ENCODE results near the gene CAPNS1.

The CAPNS1 gene

DNA sequence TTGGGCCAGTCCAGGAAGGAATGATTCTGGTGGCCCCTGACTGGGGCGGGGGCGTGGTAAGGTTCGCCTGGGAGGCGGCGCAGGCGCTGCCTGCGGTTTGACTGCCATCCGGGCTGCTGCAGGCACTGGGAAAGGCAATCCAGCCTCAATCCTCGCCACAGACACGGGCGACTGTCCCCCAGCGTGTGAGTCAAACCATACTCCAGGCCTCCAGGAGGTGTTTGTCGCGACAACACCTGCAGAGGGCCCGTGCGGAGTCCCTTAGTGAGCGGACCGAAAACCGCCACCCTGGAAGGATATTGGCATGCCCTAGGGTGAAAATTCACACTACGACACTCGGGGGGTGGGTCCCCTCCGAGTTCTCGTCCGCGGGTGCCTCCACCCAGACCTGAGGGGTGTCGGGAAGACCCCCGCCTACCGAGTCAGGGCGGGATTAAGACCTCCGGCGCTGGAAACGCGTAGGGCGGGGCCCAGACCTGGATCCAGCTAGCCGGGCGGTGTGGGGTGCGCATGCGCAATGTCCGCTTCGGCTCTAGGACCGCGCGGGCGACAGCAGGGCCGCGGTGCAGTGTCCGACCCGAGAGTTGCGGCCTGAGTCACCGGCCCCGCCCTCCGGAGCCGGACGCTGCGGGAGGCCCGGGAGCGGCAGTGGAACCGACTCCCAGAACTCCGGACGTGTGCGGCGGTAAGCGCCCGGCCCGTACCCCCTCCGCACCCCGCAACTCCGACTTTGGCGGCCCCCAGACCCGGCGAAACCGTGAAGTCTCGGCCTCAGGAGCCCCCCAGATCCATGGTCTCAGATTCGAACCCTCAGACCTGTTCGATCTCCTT, at the start of gene CAPNS1:
Gene CAPNS1, plus strand, starts transcription at position 594 of the 831 bp plus-strand sequence. CDS start 946 bp downstream, outside the sequence.
- DNase-seq = peak; percentile 96 to 99

DNA sequence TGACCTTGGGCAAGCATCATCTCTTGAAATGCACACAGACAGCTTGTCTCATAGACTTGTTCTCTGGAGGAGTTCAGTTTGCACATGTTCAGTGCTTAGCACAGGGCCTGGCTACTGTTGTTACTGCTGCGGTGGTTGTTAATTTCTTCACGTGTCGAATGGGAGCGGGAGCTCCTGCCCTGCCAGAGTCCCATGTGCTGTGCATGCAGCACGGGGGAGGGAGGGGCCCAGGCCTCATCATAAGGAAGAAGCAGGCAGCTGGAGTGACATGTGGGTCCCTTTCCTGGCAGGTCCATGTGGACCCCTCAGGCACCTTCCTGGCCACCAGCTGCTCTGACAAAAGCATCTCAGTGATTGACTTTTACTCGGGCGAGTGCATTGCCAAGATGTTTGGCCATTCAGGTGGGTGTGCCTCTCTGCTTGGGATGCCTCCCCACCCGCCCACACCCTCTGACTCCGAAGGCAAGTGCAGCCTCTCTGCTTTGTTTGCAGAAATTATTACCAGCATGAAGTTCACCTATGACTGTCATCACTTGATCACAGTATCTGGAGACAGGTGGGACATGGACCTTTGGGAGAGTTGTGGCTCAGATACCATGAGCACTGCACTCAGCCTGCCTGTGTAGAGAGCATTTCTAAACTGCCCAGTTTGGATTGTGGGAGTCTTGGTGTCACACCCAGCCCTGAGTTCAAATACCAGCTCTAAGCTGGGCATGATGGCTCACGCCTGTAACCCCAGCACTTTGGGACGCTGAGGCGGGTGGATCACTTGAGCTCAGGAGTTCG, 48.8 kb upstream of the CAPNS1 start:
- no peak for DNase-seq

DNA sequence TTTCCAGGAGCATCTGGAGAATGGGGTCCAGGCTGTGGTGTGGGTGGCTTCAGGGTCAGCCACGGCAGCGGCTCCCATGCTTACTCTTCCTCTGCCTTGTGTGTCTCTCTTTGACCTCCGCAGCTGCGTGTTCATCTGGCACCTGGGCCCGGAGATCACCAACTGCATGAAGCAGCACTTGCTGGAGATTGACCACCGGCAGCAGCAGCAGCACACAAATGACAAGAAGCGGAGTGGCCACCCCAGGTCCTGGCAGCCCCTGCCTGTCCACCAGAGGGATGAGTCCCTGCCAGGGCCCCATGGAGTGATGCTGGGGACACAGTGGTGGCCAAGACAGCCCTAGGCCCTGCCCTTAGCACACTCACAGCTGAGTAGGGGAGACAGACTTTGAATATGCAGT, 47.3 kb upstream of the CAPNS1 start:
- DNase-seq = no peak

DNA sequence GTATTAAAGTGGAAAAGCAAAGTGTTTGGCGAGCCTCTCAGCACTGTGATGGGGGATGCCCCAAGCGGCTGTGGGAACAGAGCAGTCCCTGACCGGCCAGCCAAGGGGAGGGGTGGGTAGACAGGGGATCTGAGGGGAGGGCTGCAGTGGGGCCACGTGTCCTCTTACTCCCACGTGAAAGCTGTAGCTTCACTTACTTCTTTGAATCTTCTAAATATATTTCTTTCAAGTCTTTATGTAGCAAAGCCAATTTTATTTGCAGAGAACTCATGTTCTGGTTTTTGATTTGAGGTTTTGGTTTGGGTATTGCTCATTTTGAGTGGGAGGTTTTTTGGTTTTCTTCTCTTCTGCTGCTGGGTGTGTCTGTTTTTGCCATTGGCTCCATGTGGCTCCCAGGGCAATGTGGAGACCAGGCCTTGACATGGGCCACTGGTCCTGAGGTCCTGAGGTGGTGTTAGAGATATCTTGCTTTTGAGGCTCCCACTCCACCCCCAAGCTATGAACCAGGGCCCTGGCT, 46.7 kb upstream of the CAPNS1 start:
- DNase-seq = no peak

DNA sequence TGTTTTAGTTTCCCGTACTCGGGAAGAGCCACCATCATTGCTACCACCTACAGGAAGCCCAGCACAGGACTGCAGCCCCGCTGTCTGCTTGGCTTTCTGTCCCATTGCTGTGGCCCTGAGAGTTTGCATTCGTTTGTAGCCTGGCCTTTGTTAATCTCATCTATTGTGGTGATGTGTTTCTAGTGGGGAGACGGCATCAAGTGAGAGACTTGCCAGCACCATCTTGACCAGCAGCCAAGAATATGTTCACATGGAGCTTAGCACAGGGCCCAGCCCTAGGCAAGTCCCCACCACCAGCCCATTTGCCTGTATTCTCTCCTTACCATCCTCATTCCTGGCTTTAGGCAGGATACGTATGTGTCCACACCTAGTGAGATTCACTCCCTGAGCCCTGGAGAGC, 46.2 kb upstream of the CAPNS1 start:
- no peak for DNase-seq

DNA sequence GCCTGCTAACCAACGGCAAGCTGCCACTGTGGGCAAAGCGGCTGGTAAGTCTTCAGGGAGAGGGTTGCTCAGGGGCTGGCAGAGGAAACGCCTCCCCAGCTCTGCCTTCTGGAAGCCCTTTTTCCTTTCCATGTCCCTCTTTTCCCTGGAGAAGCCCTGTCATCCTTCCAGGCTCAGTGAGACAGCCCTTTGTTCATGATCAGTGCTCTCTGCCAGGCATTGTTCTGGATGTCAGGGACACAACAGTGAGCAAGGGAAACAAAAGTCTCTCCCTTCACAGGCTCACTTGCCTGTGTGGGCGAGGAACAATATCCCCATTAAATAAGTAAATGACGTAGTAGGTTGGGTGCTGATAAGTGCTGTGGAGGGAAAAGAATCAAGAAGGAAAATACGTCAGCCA, 42.8 kb upstream of the CAPNS1 start:
- DNase-seq = no peak

DNA sequence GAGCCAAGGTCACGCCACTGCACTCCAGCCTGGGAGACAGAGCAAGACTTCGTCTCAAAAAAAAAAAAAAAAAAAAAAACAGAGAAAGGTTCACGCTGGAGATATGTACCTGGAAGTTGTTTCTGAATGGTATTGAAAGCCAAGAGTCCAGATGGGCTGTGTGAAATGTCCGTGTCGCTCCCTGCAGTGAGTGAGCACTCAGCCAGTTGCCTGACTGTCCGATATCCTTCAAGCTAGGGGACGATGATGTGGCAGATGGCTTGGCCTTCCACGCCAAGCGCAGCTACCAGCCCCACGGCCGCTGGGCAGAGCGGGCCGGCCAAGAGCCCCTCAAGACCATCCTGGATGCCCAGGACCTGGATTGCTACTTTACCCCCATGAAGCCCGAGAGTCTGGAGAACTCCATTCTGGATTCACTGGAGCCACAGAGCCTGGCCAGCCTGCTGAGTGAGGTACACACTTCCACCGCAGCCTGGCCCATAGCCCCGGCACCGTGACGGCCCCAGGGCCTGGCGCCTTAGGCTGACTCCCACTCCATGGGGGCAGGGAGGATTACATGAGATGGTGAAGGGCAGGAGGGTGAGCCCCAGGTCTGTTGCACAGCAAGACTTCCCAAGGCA, 40.6 kb upstream of the CAPNS1 start:
- no peak for DNase-seq

DNA sequence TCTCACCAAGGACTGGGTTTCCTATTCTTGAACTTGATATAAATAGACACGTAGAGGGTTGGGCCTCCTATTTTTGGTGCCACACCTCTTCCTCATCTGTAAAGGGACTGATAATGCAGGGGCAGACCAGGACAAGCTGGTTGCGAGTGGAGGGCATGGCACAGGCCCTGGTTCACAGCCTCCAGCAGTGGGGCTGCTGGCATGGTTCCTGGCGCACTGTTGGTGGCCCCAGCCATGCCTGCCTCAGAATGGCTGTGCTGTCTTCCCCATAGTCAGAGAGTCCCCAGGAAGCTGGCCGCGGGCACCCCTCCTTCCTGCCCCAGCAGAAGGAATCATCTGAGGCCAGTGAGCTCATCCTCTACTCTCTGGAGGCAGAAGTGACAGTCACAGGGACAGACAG, 39.4 kb upstream of the CAPNS1 start:
- no peak for DNase-seq

DNA sequence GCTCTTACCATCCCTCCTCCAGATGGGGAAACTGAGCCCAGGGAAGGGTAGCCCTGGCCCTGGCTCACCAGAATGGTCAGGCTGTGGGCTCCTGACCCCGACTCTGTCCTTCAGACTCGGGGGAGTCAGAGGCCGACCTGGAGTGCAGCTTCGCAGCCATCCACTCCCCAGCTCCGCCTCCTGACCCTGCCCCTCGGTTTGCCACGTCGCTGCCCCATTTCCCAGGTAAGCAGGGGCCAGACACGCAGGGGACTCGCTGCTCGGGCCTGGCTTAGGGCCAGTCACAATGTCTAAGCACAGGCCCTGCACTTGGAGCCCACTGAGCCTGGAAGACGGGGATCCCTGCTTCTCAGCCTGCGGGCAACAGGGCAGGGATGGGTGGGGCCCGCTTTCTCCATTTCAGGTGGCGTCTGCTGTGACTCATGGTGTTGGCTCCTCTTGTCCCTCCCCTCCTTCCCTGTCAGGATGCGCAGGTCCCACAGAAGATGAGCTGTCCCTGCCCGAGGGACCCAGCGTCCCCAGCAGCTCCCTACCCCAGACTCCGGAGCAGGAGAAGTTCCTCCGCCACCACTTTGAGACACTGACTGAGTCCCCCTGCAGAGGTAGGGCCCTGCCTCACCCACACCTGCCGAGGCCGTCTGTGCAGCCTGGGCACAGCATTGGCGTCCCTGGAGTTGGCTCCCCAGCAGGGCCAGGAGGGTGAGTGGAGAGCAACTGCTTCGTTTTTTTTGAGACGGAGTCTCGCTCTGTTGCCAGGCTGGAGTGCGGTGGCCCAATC, 38.1 kb upstream of the CAPNS1 start:
- DNase-seq = no peak

DNA sequence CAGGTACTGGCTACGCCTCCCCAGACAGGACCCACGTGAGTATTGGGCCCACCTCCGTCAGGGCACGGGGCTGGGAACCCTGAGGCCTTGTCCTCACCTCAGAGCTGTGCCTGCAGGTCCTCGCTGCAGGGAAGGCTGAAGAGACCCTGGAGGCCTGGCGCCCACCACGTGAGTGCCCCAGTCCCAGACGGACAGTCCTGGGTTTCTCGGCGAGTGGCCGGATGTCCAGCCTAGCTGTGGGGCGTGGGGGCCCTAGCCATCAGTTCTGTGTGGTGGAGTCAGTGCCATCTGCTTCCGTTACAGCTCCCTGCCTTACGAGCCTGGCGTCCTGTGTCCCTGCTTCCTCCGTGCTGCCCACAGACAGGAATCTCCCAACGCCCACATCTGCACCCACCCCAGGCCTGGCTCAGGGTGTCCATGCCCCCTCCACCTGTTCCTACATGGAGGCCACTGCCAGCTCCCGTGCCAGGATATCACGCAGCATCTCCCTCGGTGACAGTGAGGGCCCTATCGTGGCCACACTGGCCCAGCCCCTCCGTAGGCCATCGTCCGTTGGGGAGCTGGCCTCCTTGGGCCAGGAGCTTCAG, 36.7 kb upstream of the CAPNS1 start:
- no peak for DNase-seq

DNA sequence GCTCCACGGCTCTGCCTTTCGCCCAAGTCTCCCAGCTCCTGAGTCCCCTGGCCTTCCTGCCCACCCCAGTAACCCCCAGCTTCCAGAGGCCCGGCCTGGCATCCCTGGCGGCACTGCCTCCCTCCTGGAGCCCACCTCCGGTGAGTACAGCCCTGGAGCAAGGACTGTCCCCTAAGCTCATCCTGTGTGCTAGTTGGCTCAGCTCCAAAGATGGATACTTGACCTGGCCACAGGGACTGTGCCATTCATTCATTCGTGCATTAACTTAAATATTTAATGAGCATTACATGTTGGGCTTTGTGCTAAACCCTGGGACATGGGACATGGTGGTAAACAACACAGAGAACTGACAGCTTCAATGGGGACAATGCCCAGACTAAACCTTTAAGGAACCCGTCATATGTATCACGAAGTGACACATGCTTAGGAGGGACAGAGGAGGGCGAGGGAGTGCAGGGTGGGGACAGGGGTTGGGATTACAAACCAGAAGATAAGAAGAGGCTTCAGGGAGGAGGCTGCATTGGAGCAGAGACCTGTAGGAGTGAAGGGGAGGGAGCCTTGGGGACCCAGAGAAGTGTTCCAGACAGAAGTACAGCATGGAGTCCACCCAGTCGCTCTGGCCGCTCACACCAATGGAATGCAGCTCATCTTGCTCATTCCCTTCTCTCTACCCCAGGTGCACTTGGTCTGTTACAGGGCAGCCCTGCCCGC, 35.9 kb upstream of the CAPNS1 start:
- no peak for DNase-seq

DNA sequence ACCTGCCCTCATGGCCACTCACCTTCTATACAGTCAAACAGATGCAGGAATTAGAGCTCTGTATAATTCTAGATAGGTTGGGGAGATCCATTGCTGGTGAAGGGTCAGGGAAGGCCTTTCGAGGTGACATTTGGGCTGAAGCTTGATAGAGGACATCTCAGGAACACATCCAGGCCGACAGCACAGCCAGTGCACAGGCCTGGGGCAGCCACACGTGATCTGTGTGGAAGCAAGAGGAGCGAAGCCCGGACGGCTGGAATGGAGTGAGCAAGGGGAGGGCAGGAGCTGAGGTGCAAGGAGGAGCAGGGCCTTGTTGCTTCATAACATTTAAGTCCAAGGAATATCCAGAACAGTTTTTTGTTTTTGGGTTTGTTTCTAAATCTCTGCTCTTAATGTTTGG, 33.4 kb upstream of the CAPNS1 start:
- no peak for DNase-seq

DNA sequence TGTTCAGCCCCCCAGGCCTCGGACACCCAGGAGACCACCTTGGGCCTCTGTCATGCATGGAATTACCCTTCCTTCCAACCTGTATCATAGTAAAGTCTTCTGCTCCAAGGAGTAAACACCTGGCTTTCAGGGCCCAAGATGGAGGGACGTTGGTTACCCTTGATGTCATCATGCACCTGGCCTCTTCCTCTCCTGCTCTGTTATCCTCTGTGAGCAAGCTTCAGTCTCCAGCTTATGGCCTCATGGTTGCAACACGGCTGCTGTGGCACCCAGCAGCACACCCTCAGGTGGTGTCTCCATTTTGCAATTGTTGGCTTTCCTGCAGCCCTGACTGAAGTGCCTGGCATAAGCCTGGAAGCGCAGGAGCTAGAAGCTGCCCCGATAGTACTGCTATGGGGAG, 32.9 kb upstream of the CAPNS1 start:
- DNase-seq = no peak

DNA sequence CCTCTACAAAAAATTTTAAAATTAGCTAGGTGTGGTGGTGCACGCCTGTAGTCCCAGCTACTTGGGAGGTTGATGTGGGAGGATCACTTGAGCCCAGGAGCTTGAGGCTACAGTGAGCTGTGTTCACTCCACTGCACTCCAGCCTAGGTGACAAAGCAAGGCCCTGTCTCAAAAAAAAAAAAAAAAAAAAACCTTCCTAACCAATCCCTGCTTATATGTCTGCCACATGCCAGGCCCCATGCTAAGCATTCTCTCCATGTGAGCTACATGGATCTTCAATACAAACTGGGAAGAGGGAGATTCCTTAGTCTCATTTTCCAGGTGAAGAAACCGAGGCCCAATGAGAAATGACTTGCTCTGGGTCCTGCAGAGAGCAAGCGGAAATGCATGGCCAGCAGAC, 31.2 kb upstream of the CAPNS1 start:
- no peak for DNase-seq

DNA sequence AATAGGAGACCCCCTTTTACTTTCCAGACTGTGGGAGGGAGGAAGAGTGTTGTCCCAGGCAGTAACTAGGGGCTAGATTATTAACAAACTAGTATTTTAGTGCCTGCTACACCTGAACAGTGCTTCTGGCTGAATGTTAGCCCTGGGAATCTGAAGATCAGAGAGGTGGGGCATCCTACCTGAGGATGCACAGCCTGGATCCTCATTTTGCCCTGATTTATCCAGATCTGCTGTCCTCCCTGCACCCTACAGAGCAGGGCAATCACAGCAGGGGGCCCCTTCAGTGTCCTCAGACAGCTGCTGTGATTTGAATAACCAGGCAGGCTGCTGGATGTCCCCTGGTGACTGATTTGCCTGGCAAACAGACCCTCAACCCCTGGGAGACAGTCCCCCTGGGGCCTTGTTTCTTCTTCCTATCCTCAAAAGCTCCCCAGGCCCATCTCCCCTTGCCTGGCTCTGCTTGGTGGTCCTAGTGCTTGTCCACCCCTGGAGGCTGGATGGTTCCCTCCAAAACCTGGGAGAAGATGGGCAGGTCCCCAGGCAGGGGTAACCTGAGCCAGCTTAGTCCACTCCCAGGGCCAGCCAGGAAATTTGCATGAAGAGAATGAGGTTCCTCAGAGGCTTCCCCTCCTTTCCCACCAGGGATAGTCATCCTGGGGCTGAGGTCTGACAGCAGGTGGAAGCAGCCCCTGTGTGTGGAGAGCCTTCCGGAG, 29.2 kb upstream of the CAPNS1 start, which contains the start of gene OVOL3:
Gene OVOL3, plus strand, starts transcription at position 657 of the 713 bp plus-strand sequence. CDS start 60 bp downstream, outside the sequence.
- no peak for DNase-seq

DNA sequence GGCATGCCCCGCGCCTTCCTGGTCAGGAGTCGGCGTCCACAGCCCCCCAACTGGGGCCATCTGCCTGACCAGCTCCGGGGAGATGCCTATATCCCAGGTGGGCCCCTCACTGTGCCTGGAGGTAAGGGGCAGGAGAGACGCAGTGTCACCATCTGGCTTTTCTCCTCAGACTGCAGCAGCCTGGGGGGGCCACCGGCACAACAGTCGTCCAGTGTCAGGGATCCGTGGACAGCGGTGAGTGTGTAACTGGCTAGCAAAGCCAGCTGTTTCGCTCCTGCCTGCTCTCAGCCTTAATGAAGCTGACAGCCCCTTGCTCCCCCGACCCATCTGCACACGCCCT, 28.7 kb upstream of the CAPNS1 start:
- DNase-seq = no peak

DNA sequence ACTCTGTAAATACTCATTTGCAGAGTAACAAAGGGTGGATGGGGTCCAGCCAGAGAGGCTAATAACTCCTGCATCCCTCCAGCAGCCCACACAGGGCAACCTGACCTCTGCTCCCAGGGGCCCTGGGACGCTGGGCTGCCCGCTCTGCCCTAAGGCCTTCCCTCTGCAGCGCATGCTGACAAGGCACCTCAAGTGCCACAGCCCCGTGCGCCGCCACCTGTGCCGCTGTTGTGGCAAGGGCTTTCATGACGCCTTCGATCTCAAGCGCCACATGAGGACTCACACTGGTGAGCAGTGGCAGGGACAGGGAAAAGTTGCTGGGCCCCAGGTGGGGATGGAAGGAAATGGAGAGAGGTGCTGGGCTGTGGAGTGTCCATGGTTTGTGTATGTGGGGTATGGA, 27.2 kb upstream of the CAPNS1 start:
- no peak for DNase-seq

DNA sequence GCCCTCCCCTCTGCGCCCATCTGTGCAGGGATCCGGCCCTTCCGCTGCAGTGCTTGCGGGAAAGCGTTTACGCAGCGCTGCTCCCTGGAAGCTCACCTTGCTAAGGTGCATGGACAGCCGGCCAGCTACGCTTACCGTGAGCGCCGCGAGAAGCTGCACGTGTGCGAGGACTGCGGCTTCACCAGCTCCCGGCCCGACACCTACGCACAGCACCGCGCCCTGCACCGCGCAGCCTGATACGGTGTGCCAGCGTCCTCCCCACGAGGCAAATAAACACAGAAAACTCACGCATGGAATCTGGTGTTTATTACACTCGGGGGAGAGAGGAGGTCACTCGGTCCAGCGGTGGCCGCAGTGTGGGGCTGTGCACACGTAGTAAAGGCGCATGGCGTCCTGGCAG, 26.4 kb upstream of the CAPNS1 start:
- no peak for DNase-seq

DNA sequence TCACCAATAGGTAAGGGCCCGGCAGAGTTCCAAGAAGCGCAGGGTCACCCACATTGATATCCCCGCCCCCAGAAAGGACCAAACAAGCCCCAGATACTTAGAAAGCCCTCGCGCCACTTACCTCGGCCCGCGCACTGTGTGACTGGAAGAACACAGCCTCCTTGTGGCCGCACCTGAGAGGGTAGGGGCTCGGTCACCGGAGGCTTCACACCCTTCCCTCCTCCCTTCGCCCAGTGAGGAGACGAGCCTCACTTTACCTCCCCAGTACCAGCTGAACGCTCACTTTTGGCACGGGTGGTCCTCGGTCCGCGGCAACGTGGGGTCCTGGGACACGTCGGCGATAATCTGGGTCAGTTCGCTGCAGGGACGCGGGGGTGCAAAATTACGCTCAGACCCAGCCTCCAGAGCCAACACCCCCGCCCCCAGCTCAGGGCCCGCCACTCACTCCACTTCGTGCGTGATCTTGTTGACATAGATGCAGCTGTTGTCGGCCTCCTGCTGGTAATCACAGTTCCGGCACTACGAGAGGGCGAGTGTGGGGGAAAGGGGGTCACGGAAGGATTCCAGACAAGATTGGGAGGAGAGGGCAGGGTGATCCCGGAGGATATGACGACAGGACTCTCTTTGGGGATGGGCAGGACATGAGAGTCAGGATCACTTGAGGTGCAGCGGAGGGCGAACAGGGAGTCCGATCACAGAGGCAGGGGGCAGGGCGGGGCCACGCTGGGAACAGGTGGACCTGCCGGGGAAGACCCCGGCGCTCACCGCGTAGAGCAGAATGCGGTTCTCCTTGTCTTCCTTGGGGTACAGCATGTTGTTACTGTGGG, 25.8 kb upstream of the CAPNS1 start:
- peak in 1 of 2 experiments; percentile 15 for DNase-seq

All from NCI-H1930 (cell line).